ENCODE measurements around the gene GATA1.
A peak's percentile ranks its signal among the peaks of the same experiment; 100 is the strongest.

Gene GATA1

GRCh38 chrX:48794911-48795515 lies 8.6 kb downstream of the GATA1 start:
- peak; percentile 19 for DNase-seq
- Histone ChIP-seq H3K27me3 (ENCODE audit: insufficient read depth, low read depth, severe bottlenecking) (peaks cover 2% of the 10 kb centered on the region), H3K27ac (no peak overlapping the region), H3K4me3 (ENCODE audit: low read depth, low read length) (no peak overlapping the region), H3K9me3 (ENCODE audit: severe bottlenecking) (no peaks in the 10 kb centered on the region), H3K36me3 (no peaks in the 10 kb centered on the region)
- no peak for TF ChIP-seq CTCF (IDR thresholded peaks at IDR 0.05; ENCODE audit: low read depth, low read length)

DNA sequence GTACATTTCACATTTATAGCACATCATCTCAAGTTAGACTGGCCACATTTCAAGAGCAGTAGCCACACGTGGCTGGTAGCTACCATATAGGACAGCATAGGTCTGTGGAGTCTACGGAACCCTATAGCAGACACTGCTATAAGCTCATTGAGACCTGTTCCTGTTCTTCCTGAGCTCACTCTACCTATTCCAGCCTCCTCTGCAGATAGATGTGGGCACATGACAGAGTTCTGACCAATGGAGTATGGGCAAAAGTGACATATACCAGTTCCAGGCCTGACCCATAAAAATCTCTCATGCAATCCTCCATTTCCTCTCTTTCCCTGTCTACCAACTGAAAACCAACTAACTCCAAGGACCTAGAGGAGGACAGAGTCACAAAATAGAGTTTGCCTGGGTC lies 11.9 kb downstream of the GATA1 start:
- H3K4me3 ChIP-seq (ENCODE audit: low read depth, low read length): no peak overlapping the region
- no peaks in the 10 kb centered on the region for H3K27me3 ChIP-seq (ENCODE audit: insufficient read depth, low read depth, severe bottlenecking)
- H3K9me3 ChIP-seq (ENCODE audit: severe bottlenecking): no peaks in the 10 kb centered on the region
- DNase-seq: no peak
- H3K27ac ChIP-seq: no peak overlapping the region
- TF ChIP-seq CTCF (IDR thresholded peaks at IDR 0.05; ENCODE audit: low read depth, low read length): no peak
- H3K36me3 ChIP-seq: peaks cover 3% of the 10 kb centered on the region; the same call in 1 of the 2 replicates

GRCh38 chrX:48800574-48801279 lies 14.3 kb downstream of the GATA1 start:
- Histone ChIP-seq H3K36me3 (peaks cover 3% of the 10 kb centered on the region), H3K27ac (peak overlapping the region; percentile 99), H3K4me3 (ENCODE audit: low read depth, low read length) (peak overlapping the region; percentile 61), H3K9me3 (ENCODE audit: severe bottlenecking) (no peaks in the 10 kb centered on the region), H3K27me3 (ENCODE audit: insufficient read depth, low read depth, severe bottlenecking) (no peaks in the 10 kb centered on the region)
- peak; percentile 57 for DNase-seq
- no peak for TF ChIP-seq CTCF (IDR thresholded peaks at IDR 0.05; ENCODE audit: low read depth, low read length)

DNA sequence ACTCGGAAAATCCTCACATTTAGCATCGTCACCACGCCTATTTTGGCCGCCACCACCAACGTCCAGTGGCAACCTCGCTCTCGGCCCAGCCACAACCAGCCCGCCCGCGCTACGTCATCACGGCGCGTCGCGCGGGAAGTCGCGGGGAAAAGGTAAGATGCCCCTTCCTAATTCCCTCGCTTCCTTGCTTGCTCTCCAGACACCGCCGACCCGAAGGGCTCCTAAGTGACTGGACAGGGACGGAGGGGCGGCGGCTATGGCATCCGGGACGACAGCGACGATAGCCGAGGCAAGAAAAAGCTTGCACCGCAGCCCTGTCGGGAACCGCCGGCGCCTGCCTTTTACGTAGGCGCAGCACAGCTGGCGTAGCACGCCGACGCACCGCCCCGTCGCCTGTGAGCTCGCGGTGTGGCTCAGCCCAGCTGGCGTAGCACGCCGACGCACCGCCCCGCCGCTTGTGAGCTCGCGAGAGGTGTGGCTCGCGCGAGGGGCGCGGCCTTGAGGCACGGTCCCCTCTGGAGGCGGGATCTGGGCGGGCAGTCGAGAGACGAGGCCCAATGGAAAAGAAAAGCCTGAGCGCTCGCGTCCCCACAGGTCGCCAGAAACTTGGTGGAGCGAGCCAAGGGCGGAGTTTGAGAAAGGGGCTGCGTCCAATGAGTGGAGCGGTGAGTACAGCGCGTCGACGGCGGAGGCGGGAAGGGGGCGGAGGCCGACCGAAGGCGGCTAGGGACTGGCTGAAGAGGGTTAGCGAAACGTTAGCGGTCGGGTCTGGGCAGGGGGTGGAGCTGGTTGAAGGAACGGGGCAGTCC lies 15.1 kb downstream of the GATA1 start, which contains the start of gene HDAC6:
HDAC6 (plus strand) TSS at position 788 of the 809 bp plus-strand sequence. CDS start 626 bp downstream, outside the sequence.
- Histone ChIP-seq H3K36me3 (peaks cover 3% of the 10 kb centered on the region), H3K4me3 (ENCODE audit: low read depth, low read length) (peak within 1 kb of the TSS; percentile 61), H3K9me3 (ENCODE audit: severe bottlenecking) (no peaks in the 10 kb centered on the region), H3K27ac (peak within 1 kb of the TSS; percentile 99), H3K27me3 (ENCODE audit: insufficient read depth, low read depth, severe bottlenecking) (no peaks in the 10 kb centered on the region)
- TF ChIP-seq CTCF (IDR thresholded peaks at IDR 0.05; ENCODE audit: low read depth, low read length): no peak
- DNase-seq: peak; percentile 96

DNA sequence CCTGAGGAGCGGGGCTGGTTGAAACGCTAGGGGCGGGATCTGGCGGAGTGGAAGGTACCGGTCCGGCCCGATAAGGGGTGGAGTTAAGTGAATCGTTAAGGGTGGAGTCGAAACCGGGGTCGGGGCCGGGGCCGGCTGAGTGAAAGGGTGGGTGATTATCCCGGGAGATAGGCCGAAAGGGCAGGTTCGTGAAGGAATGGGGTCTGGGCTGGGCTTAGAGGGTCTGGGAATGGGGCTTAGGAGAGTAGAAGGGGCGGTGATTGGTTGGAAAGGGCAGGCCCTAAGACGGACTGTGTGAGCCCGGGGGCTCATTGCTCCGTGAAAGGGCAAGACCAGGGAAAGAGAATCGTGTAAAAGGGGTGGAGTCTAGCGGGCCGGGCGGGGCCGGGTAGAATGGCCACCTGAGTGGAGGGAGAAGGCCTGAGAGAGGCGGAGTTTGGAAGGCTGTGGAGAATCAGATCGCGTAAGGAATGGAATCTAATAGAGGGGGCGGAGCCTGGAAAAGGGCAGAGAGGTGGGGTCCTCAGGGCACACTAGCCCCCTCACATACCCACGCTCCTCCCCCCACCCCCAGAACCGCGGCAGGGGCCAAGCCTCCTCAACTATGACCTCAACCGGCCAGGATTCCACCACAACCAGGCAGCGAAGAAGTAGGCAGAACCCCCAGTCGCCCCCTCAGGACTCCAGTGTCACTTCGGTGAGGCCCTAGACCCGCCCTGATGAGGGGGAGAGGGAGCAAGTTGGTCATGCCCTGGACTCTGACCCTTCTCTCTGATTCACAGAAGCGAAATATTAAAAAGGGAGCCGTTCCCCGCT lies 15.9 kb downstream of the GATA1 start:
- peaks cover 3% of the 10 kb centered on the region for H3K36me3 ChIP-seq
- peak; percentile 87 for DNase-seq
- H3K4me3 ChIP-seq (ENCODE audit: low read depth, low read length): peak overlapping the region; percentile 61
- peak overlapping the region; percentile 90 for H3K27ac ChIP-seq
- no peaks in the 10 kb centered on the region for H3K9me3 ChIP-seq (ENCODE audit: severe bottlenecking)
- H3K27me3 ChIP-seq (ENCODE audit: insufficient read depth, low read depth, severe bottlenecking): no peaks in the 10 kb centered on the region
- TF ChIP-seq CTCF (IDR thresholded peaks at IDR 0.05; ENCODE audit: low read depth, low read length): no peak

All from WERI-Rb-1 (cell line).